Body of pancreas (tissue), 4 donors: ENCODE results near the gene ITK. TPM values are rescaled to one million over a fixed set of nuclear protein-coding genes. Genes with fewer than 3 reads are reported as not detected.
A peak's percentile ranks its signal among the peaks of the same experiment; 100 is the strongest.

Source experiments
- ATAC-seq: fragments of 150-250 bp; one replicate; pipeline ENCODE4 v1.9.1; 2016
- DNase-seq, 4 donors: peaks; one replicate each; pipeline ENCODE4 v3.0.0-alpha.2; 2019
- H3K27ac ChIP-seq, 4 donors: fragments of 200-600 bp; sonication (generic); 1 replicate in 3 of 4; 2 replicates in 1 of 4; pipeline versions ENCODE4 v1.5.1 to v1.6.1; 2016 to 2019; ENCODE audit warnings: mild to moderate bottlenecking in 1 of 4, mixed read lengths in 1 of 4, moderate library complexity in 1 of 4
- H3K27me3 ChIP-seq, 2 donors: fragments of 200-600 bp; sonication (generic); one replicate each; pipeline ENCODE4 v1.6.0; 2016; ENCODE audit warnings: mild to moderate bottlenecking in 1 of 2
- H3K36me3 ChIP-seq, 2 donors: fragments of 200-600 bp; sonication (generic); replicated peaks in 1 of 2; 2 replicates each; pipeline ENCODE4 v1.5.1; 2016; ENCODE audit warnings: low read depth in 2 of 2; ENCODE audit not compliant: insufficient read depth in 1 of 2
- H3K4me1 ChIP-seq: fragments of 200-600 bp; sonication (generic); one replicate; pipeline ENCODE4 v1.6.0; 2016
- H3K4me3 ChIP-seq, 2 donors: fragments of 200-600 bp; sonication (generic); 1 replicate in 1 of 2; 2 replicates in 1 of 2; pipeline ENCODE4 v1.5.1; 2016 to 2019
- H3K9me3 ChIP-seq, 3 donors: fragments of 200-600 bp; sonication (generic); 1 replicate in 2 of 3; 2 replicates in 1 of 3; pipeline ENCODE4 v1.5.1; 2016
- POLR2A ChIP-seq, 3 donors: fragments of 450-650 bp; IDR thresholded peaks; one replicate each; pipeline ENCODE4 v1.6.1; 2016; ENCODE audit warnings: antibody characterized with exemption in 3 of 3, mild to moderate bottlenecking in 2 of 3
- WGBS, 2 donors: methylation state at CpG; one replicate each; pipeline ENCODE4 v1.1.5; 2017; 5-methylcytosine and 5-hydroxymethylcytosine counted together
- intact Hi-C: fragments of 100-400 bp; cut with DNase I; formaldehyde crosslinking; loops from one replicate; pipeline ENCODE4 v1.15.1; 2023
- total RNA-seq, 2 donors: library from RNA; depleted of rRNA; stranded (reverse); fragments of >200 nt; gene quantifications; one replicate each; pipeline ENCODE4 v1.1.0, GENCODE V29; 2016
- TF ChIP-seq, protein P1 (sequence below), 7 experiments: fragments of 450-650 bp in 4 of 7; fragments of 200-600 bp in 3 of 7; sonication (generic) in 3 of 7; IDR thresholded peaks; one replicate each; pipeline ENCODE4 v1.5.1; 2016 to 2019; ENCODE audit warnings: antibody characterized with exemption in 7 of 7

Gene ITK
- total RNA-seq, 2 donors from 2014 or later = 0.78 to 2.6 TPM

GRCh38 chr5:157267761-157268480 is 87.3 kb downstream of the ITK start:
- TF ChIP-seq POLR2A (IDR thresholded peaks at IDR 0.05) = no peak
- TF ChIP-seq, protein P1, sequence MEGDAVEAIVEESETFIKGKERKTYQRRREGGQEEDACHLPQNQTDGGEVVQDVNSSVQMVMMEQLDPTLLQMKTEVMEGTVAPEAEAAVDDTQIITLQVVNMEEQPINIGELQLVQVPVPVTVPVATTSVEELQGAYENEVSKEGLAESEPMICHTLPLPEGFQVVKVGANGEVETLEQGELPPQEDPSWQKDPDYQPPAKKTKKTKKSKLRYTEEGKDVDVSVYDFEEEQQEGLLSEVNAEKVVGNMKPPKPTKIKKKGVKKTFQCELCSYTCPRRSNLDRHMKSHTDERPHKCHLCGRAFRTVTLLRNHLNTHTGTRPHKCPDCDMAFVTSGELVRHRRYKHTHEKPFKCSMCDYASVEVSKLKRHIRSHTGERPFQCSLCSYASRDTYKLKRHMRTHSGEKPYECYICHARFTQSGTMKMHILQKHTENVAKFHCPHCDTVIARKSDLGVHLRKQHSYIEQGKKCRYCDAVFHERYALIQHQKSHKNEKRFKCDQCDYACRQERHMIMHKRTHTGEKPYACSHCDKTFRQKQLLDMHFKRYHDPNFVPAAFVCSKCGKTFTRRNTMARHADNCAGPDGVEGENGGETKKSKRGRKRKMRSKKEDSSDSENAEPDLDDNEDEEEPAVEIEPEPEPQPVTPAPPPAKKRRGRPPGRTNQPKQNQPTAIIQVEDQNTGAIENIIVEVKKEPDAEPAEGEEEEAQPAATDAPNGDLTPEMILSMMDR (IDR thresholded peaks at IDR 0.05) = no peak
- H3K27me3 ChIP-seq = no peaks in the 10 kb centered on the region
- H3K4me3 ChIP-seq = no peak overlapping the region
- H3K36me3 ChIP-seq = no peaks in the 10 kb centered on the region
- peaks cover 16% of the 10 kb centered on the region for H3K4me1 ChIP-seq
- ATAC-seq (no peak), DNase-seq (no peak)
- 57 to 62% methylated on average over 6 to 8 of the region's 8 CpGs for WGBS, 2 donors
- H3K9me3 ChIP-seq = no peaks in the 10 kb centered on the region
- intact Hi-C loops = no loop called here
- peak overlapping the region in 2 of 4 donors; percentile 25 to 30 for H3K27ac ChIP-seq

GRCh38 chr5:157269165-157269671 is 88.6 kb downstream of the ITK start:
- no peak for DNase-seq
- no peak for ATAC-seq
- Histone ChIP-seq H3K9me3 (no peaks in the 10 kb centered on the region), H3K4me1 (peaks cover 16% of the 10 kb centered on the region), H3K36me3 (no peaks in the 10 kb centered on the region), H3K27me3 (no peaks in the 10 kb centered on the region), H3K4me3 (no peak overlapping the region), H3K27ac (no peak overlapping the region)
- 69 to 72% methylated on average over 6 of the region's 6 CpGs for WGBS, 2 donors
- TF ChIP-seq, protein P1 (IDR thresholded peaks at IDR 0.05) = no peak
- TF ChIP-seq POLR2A (IDR thresholded peaks at IDR 0.05) = no peak
- intact Hi-C loops = no loop called here

DNA sequence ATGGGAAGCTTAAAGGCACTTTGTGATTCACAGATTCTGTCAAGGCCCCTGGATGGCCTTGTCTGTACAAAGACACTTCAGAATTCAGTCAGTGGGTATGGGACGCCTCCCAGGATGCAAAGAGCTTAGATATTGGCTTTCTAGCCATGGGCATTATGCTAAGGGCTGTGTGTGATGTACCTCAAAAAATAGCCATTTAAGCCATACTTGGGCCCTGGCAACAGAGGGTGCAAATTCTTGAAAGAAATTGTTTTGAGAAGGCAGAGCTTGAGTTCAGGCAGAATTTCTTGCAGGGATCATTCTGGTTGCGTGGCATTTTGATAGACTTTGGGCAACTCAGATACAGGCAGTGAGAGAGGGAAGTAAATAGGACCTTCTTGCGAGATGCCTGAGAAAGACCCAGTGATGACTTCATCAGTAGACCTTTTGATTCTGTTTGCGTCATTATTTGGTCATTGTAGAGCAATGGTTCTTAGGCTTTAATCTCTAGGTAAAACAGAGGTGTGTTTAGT is 89.2 kb downstream of the ITK start:
- WGBS, 2 donors = 79 to 88% methylated on average over 4 of the region's 4 CpGs
- peaks cover 16% of the 10 kb centered on the region for H3K4me1 ChIP-seq
- H3K27me3 ChIP-seq = no peaks in the 10 kb centered on the region
- H3K27ac ChIP-seq = no peak overlapping the region
- intact Hi-C loops = no loop called here
- no peaks in the 10 kb centered on the region for H3K9me3 ChIP-seq
- TF ChIP-seq, protein P1 (IDR thresholded peaks at IDR 0.05) = no peak
- TF ChIP-seq POLR2A (IDR thresholded peaks at IDR 0.05) = no peak
- no peaks in the 10 kb centered on the region for H3K36me3 ChIP-seq
- no peak for ATAC-seq
- no peak overlapping the region for H3K4me3 ChIP-seq
- no peak for DNase-seq

DNA sequence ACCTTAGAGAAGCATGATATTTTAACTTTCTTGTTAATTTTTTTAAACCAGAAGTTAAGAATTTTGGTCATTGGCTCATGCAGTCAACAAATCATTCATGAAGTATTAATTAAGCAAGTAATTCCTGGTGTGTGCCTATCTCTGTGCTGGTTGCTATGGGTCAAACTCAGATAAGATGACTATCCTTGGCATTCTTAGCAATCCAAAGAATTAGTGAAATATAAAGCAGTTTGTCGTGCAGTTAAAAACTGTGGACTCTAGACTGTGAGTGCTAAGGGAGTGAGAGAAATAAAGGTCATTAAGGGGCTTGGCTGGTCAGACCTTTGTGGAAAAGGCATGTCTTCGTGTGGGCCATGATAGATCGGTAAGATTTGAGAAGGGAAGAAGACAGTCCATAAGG is 90.1 kb downstream of the ITK start:
- H3K4me3 ChIP-seq = no peak overlapping the region
- no peaks in the 10 kb centered on the region for H3K36me3 ChIP-seq
- 68% methylated on average over 3 of the region's 3 CpGs for WGBS, 2 donors
- ATAC-seq = no peak
- H3K27ac ChIP-seq = no peak overlapping the region
- no peak for DNase-seq
- TF ChIP-seq POLR2A (IDR thresholded peaks at IDR 0.05) = no peak
- TF ChIP-seq, protein P1 (IDR thresholded peaks at IDR 0.05) = no peak
- H3K4me1 ChIP-seq = peaks cover 11% of the 10 kb centered on the region
- no peaks in the 10 kb centered on the region for H3K27me3 ChIP-seq
- H3K9me3 ChIP-seq = no peaks in the 10 kb centered on the region
- intact Hi-C loops = no loop called here
